Brain microvascular endothelial cell (primary cell): ENCODE results near the gene CEP131.

Source experiments
- DNase-seq: peaks from one replicate; pipeline ENCODE4 v3.0.0-alpha.2; 2020
- H3K27ac ChIP-seq: fragments of 250-450 bp; sonication (Bioruptor Pico); 2 replicates; pipeline ENCODE4 v1.5.1; 2020; ENCODE audit warnings: mild to moderate bottlenecking, moderate library complexity
- H3K27me3 ChIP-seq: fragments of 250-450 bp; sonication (Bioruptor Pico); replicated peaks from 2 replicates; pipeline ENCODE4 v1.5.1; 2020; ENCODE audit warnings: mild to moderate bottlenecking
- H3K36me3 ChIP-seq: fragments of 250-450 bp; sonication (Bioruptor Pico); replicated peaks from 2 replicates; pipeline ENCODE4 v1.5.1; 2020; ENCODE audit warnings: mild to moderate bottlenecking
- H3K4me3 ChIP-seq: 2 replicates; pipeline ENCODE4 v1.5.1; 2011; ENCODE audit warnings: low read depth, mild to moderate bottlenecking, control low read depth, low read length, moderate library complexity
- CTCF ChIP-seq: IDR thresholded peaks from 2 replicates; pipeline ENCODE4 v1.5.1; 2011; ENCODE audit warnings: low read depth, mild to moderate bottlenecking, moderate library complexity, low read length, control low read depth, inconsistent platforms; ENCODE audit errors: missing control alignments
- in situ Hi-C: cut with HindIII; loops from 2 replicates; pipeline ENCODE4 v1.10.0; 2017; ENCODE audit warnings: low sequenced_read_pairs, low pct_ligation_motif_present

CEP131 gene

GRCh38 chr17:81169870-81170309 lies 52.9 kb downstream of the CEP131 start:
- Histone ChIP-seq H3K36me3 (no peaks in the 10 kb centered on the region), H3K27me3 (peaks cover 5% of the 10 kb centered on the region), H3K27ac (no peak overlapping the region), H3K4me3 (no peak overlapping the region)
- DNase-seq, result no peak
- TF ChIP-seq CTCF, result no peak
- in situ Hi-C loops, result no loop called here

GRCh38 chr17:81167638-81168037 lies 55.1 kb downstream of the CEP131 start:
- H3K4me3 ChIP-seq, result no peak overlapping the region
- in situ Hi-C loops, result no loop called here
- DNase-seq, result no peak
- H3K27me3 ChIP-seq, result peaks cover 5% of the 10 kb centered on the region
- TF ChIP-seq CTCF, result no peak
- no peak overlapping the region for H3K27ac ChIP-seq
- no peaks in the 10 kb centered on the region for H3K36me3 ChIP-seq

- H3K27me3 ChIP-seq, result peaks cover 5% of the 10 kb centered on the region
- no peak overlapping the region for H3K4me3 ChIP-seq
- H3K36me3 ChIP-seq, result no peaks in the 10 kb centered on the region
- no peak for DNase-seq
- no peak overlapping the region for H3K27ac ChIP-seq
- TF ChIP-seq CTCF, result no peak
- in situ Hi-C loops, result no loop called here
These were observed 55.6 kb downstream of the CEP131 start for GRCh38 chr17:81167194-81167524.

GRCh38 chr17:81166033-81166492 lies 56.7 kb downstream of the CEP131 start, which contains the start of gene AATK:
Gene AATK (minus strand): TSS chr17:81166221. CDS start chr17:81165992, 229 bp downstream.
- Histone ChIP-seq H3K36me3 (no peaks in the 10 kb centered on the region), H3K27ac (no peak within 1 kb of the TSS), H3K27me3 (peaks cover 5% of the 10 kb centered on the region), H3K4me3 (no peak within 1 kb of the TSS)
- in situ Hi-C loops, result no loop called here
- no peak for DNase-seq
- no peak for TF ChIP-seq CTCF

GRCh38 chr17:81165246-81166032 lies 57.3 kb downstream of the CEP131 start, which contains the start of gene PVALEF:
Gene PVALEF (plus strand): TSS chr17:81165507. CDS start chr17:81181227, 15,720 bp downstream.
- Histone ChIP-seq H3K4me3 (no peak within 1 kb of the TSS), H3K27me3 (peaks cover 5% of the 10 kb centered on the region), H3K27ac (no peak within 1 kb of the TSS), H3K36me3 (no peaks in the 10 kb centered on the region)
- TF ChIP-seq CTCF, result no peak
- in situ Hi-C loops, result no loop called here
- no peak for DNase-seq
